IPS-11a (cell line): ENCODE measurements around the gene KRCC1.
"Not testable (repeated sequence)": the region's sequence is repeated elsewhere in the genome, so short reads cannot be mapped to it uniquely, and the experiment has no call there.

Experiments
- H3K4me3 ChIP-seq: one replicate; pipeline ENCODE4 v1.5.1; 2013; ENCODE audit warnings: low read depth, low read length, control low read depth

The KRCC1 gene

GRCh38 chr2:88005776-88006175 is 49.8 kb downstream of the KRCC1 start:
- no peak overlapping the region for H3K4me3 ChIP-seq

GRCh38 chr2:88003074-88003755 is 52.4 kb downstream of the KRCC1 start:
- H3K4me3 ChIP-seq = no peak overlapping the region

GRCh38 chr2:88002359-88002707 is 53.2 kb downstream of the KRCC1 start:
- H3K4me3 ChIP-seq = no peak overlapping the region

- H3K4me3 ChIP-seq = not testable (repeated sequence)
These were observed 55.1 kb downstream of the KRCC1 start for GRCh38 chr2:88000474-88000873.

- no peak overlapping the region for H3K4me3 ChIP-seq
These were observed 59.0 kb downstream of the KRCC1 start for GRCh38 chr2:87996570-87996969.

- H3K4me3 ChIP-seq = no peak overlapping the region
These were observed 59.8 kb downstream of the KRCC1 start for GRCh38 chr2:87995756-87996155.

- not testable (repeated sequence) for H3K4me3 ChIP-seq
These were observed 61.2 kb downstream of the KRCC1 start for GRCh38 chr2:87994304-87994850.

- H3K4me3 ChIP-seq = not testable (repeated sequence)
These were observed 63.0 kb downstream of the KRCC1 start for GRCh38 chr2:87992569-87992968.

- not testable (repeated sequence) for H3K4me3 ChIP-seq
These were observed 68.1 kb downstream of the KRCC1 start for GRCh38 chr2:87987473-87987872.

- H3K4me3 ChIP-seq = not testable (repeated sequence)
These were observed 69.7 kb downstream of the KRCC1 start for GRCh38 chr2:87985902-87986301.

GRCh38 chr2:87981182-87981581 is 74.4 kb downstream of the KRCC1 start:
- H3K4me3 ChIP-seq = not testable (repeated sequence)
